A549 (cell line): Measurements from ENCODE around the gene EIF3M.

Experiments used
- EP300 ChIP-seq, 2 experiments: fragments of >200 bp; sonication (Bioruptor Twin); formaldehyde crosslinking; IDR thresholded peaks; 2 replicates in 1 of 2; 3 replicates in 1 of 2; pipeline ENCODE4 v1.6.1; 2016 to 2017
- RAD21 ChIP-seq, 2 experiments: fragments of >200 bp in 1 of 2; sonication (Bioruptor Twin) in 1 of 2; formaldehyde crosslinking in 1 of 2; IDR thresholded peaks in 1 of 2; conservative IDR thresholded peaks in 1 of 2; 2 replicates in 1 of 2; 3 replicates in 1 of 2; pipeline ENCODE4 v1.6.1; 2012 to 2018; ENCODE audit warnings: inconsistent platforms in 1 of 2
- TFCP2L1 ChIP-seq: fragments of 250-450 bp; sonication (Bioruptor Pico); IDR thresholded peaks from 2 replicates; pipeline ENCODE4 v1.5.0; 2021; ENCODE audit warnings: mild to moderate bottlenecking

GRCh38 chr11:32615422-32615821 lies 31.8 kb downstream of the EIF3M start:
- peak; percentile 38; a peak in 3 of 5 replicates for TF ChIP-seq RAD21 (conservative IDR thresholded peaks at IDR 0.05 in 1 of 2, IDR thresholded peaks at IDR 0.05 in 1 of 2)
- no peak for TF ChIP-seq EP300 (IDR thresholded peaks at IDR 0.05)
- TF ChIP-seq TFCP2L1, result no peak
